HAP-1 (cell line): Measurements from ENCODE around the gene CUX1.
A peak's percentile ranks its signal among the peaks of the same experiment; 100 is the strongest.
"Not testable (repeated sequence)": the region's sequence is repeated elsewhere in the genome, so short reads cannot be mapped to it uniquely, and the experiment has no call there.

Experiments
- DNase-seq, 2 experiments: peaks; one replicate each; pipeline ENCODE4 v3.0.0-alpha.2; 2016 to 2020; ENCODE audit warnings: low spot score in 2 of 2
- H3K27me3 ChIP-seq: fragments of 250-450 bp; sonication (Bioruptor Pico); 2 replicates; pipeline ENCODE4 v1.5.1; 2020; ENCODE audit warnings: low read depth, mild to moderate bottlenecking, moderate library complexity
- H3K36me3 ChIP-seq: fragments of 250-450 bp; sonication (Bioruptor Pico); replicated peaks from 2 replicates; pipeline ENCODE4 v1.5.1; 2020; ENCODE audit warnings: mild to moderate bottlenecking
- H3K4me1 ChIP-seq: fragments of 250-450 bp; sonication (Bioruptor Pico); 2 replicates; pipeline ENCODE4 v1.5.1; 2020; ENCODE audit warnings: mild to moderate bottlenecking
- H3K4me3 ChIP-seq: fragments of 250-450 bp; sonication (Bioruptor Pico); 2 replicates; pipeline ENCODE4 v1.5.1; 2020; ENCODE audit warnings: mild to moderate bottlenecking, moderate library complexity
- H3K9me3 ChIP-seq: fragments of 250-450 bp; sonication (Bioruptor Pico); 2 replicates; pipeline ENCODE4 v1.5.1; 2020; ENCODE audit warnings: mild to moderate bottlenecking, moderate library complexity
- in situ Hi-C: fragments of 300-500 bp; cut with MboI; formaldehyde crosslinking; loops from 3 replicates; pipeline ENCODE4 v1.14.3; 2020; ENCODE audit warnings: low sequenced_read_pairs, inconsistent platforms, mixed read lengths

Gene CUX1

GRCh38 chr7:102047167-102047566, 229.7 kb downstream of the CUX1 start:
- H3K36me3 ChIP-seq = no peaks in the 10 kb centered on the region
- DNase-seq = no peak
- H3K27me3 ChIP-seq = no peaks in the 10 kb centered on the region
- in situ Hi-C loops = no loop called here
- no peak overlapping the region for H3K4me3 ChIP-seq
- H3K4me1 ChIP-seq = no peaks in the 10 kb centered on the region
- no peaks in the 10 kb centered on the region for H3K9me3 ChIP-seq

- Histone ChIP-seq H3K9me3 (no peaks in the 10 kb centered on the region), H3K4me1 (no peaks in the 10 kb centered on the region), H3K4me3 (no peak overlapping the region), H3K36me3 (no peaks in the 10 kb centered on the region), H3K27me3 (no peaks in the 10 kb centered on the region)
- DNase-seq = no peak
- in situ Hi-C loops = no loop called here
Measured at GRCh38 chr7:102049765-102050164, 232.3 kb downstream of the CUX1 start.

GRCh38 chr7:102050864-102051460, 233.5 kb downstream of the CUX1 start:
- in situ Hi-C loops = no loop called here
- Histone ChIP-seq H3K36me3 (no peaks in the 10 kb centered on the region), H3K27me3 (no peaks in the 10 kb centered on the region), H3K4me1 (no peaks in the 10 kb centered on the region), H3K4me3 (no peak overlapping the region), H3K9me3 (peaks cover 2% of the 10 kb centered on the region; the same call in 1 of the 2 replicates)
- DNase-seq = no peak

GRCh38 chr7:102051736-102052135, 234.3 kb downstream of the CUX1 start:
- DNase-seq, H3K27me3 ChIP-seq, in situ Hi-C loops, H3K36me3 ChIP-seq, H3K9me3 ChIP-seq, H3K4me1 ChIP-seq, H3K4me3 ChIP-seq: not testable (repeated sequence)

- H3K9me3 ChIP-seq = peaks cover 2% of the 10 kb centered on the region; the same call in 1 of the 2 replicates
- no peaks in the 10 kb centered on the region for H3K27me3 ChIP-seq
- in situ Hi-C loops = no loop called here
- no peak for DNase-seq
- H3K4me3 ChIP-seq = no peak overlapping the region
- H3K36me3 ChIP-seq = no peaks in the 10 kb centered on the region
- no peaks in the 10 kb centered on the region for H3K4me1 ChIP-seq
Measured at GRCh38 chr7:102054158-102054557, 236.7 kb downstream of the CUX1 start.

GRCh38 chr7:102055181-102055976, 238.0 kb downstream of the CUX1 start:
- H3K4me1 ChIP-seq = no peaks in the 10 kb centered on the region
- H3K36me3 ChIP-seq = no peaks in the 10 kb centered on the region
- no peak for DNase-seq
- in situ Hi-C loops = no loop called here
- peaks cover 2% of the 10 kb centered on the region; the same call in 1 of the 2 replicates for H3K9me3 ChIP-seq
- H3K4me3 ChIP-seq = no peak overlapping the region
- H3K27me3 ChIP-seq = no peaks in the 10 kb centered on the region

GRCh38 chr7:102059524-102059923, 242.1 kb downstream of the CUX1 start:
- Histone ChIP-seq H3K9me3 (peaks cover 2% of the 10 kb centered on the region; the same call in 1 of the 2 replicates), H3K36me3 (no peaks in the 10 kb centered on the region), H3K4me1 (no peaks in the 10 kb centered on the region), H3K27me3 (no peaks in the 10 kb centered on the region), H3K4me3 (no peak overlapping the region)
- in situ Hi-C loops = no loop called here
- DNase-seq = no peak

- no peaks in the 10 kb centered on the region for H3K4me1 ChIP-seq
- in situ Hi-C loops = no loop called here
- DNase-seq = no peak
Measured at GRCh38 chr7:102061354-102061945, 244.0 kb downstream of the CUX1 start.

GRCh38 chr7:102061981-102062390, 244.6 kb downstream of the CUX1 start:
- no peaks in the 10 kb centered on the region for H3K36me3 ChIP-seq
- no peaks in the 10 kb centered on the region for H3K4me1 ChIP-seq
- no peak for DNase-seq
- in situ Hi-C loops = no loop called here
- no peaks in the 10 kb centered on the region for H3K27me3 ChIP-seq
- H3K4me3 ChIP-seq = no peak overlapping the region
- no peaks in the 10 kb centered on the region for H3K9me3 ChIP-seq

More at GRCh38 chr7:102061354-102061945, 244.0 kb downstream of the CUX1 start:
- Histone ChIP-seq H3K36me3 (no peaks in the 10 kb centered on the region), H3K9me3 (no peaks in the 10 kb centered on the region), H3K27me3 (no peaks in the 10 kb centered on the region), H3K4me3 (no peak overlapping the region)

GRCh38 chr7:102063690-102064180, 246.3 kb downstream of the CUX1 start:
- peak in 1 of 2 experiments; percentile 42 for DNase-seq
- Histone ChIP-seq H3K27me3 (no peaks in the 10 kb centered on the region), H3K4me1 (no peaks in the 10 kb centered on the region), H3K36me3 (no peaks in the 10 kb centered on the region), H3K9me3 (no peaks in the 10 kb centered on the region), H3K4me3 (no peak overlapping the region)
- in situ Hi-C loops = no loop called here

GRCh38 chr7:102064361-102065025, 247.1 kb downstream of the CUX1 start:
- Histone ChIP-seq H3K36me3 (no peaks in the 10 kb centered on the region), H3K4me1 (no peaks in the 10 kb centered on the region), H3K9me3 (no peaks in the 10 kb centered on the region), H3K27me3 (no peaks in the 10 kb centered on the region), H3K4me3 (no peak overlapping the region)
- no peak for DNase-seq
- in situ Hi-C loops = no loop called here

- Histone ChIP-seq H3K4me1 (no peaks in the 10 kb centered on the region), H3K4me3 (no peak overlapping the region), H3K27me3 (no peaks in the 10 kb centered on the region), H3K36me3 (no peaks in the 10 kb centered on the region; the same call in 1 of the 2 replicates), H3K9me3 (no peaks in the 10 kb centered on the region)
- in situ Hi-C loops = no loop called here
- no peak for DNase-seq
Measured at GRCh38 chr7:102065226-102065625, 247.8 kb downstream of the CUX1 start.

- in situ Hi-C loops = no loop called here
- Histone ChIP-seq H3K4me1 (no peaks in the 10 kb centered on the region), H3K4me3 (no peak overlapping the region), H3K36me3 (peaks cover 7% of the 10 kb centered on the region), H3K9me3 (no peaks in the 10 kb centered on the region), H3K27me3 (no peaks in the 10 kb centered on the region)
- DNase-seq = no peak
Measured at GRCh38 chr7:102066476-102066875, 249.1 kb downstream of the CUX1 start.
